Measurements from ENCODE around the gene PROSER3.
"Not testable (repeated sequence)": the region's sequence is repeated elsewhere in the genome, so short reads cannot be mapped to it uniquely, and the experiment has no call there.

PROSER3 gene

DNA sequence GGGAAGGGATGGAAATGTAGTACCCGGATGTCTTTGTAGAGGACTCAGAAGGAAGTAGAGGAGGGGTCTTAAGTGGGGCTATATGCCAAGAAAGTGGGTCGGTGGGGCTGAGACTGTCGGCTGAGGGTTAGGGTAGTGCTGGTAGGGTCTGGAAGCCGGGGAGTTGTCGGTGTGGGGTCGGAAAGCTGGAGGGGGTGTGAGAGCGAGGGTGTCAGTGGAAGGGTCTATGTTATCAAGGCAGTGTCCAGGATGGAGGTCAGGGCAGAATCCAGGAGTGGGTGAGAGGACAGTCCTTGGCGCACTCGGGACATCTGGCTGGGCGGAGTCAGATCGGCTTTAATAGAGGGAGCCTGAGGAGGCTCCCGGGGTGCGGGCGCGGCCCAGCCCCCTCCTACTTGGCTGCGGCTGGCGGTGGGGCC lies 2.8 kb upstream of the PROSER3 start:
- no peak for DNase-seq (ENCODE audit: low spot score)

GRCh38 chr19:35755550-35756376 lies 2.2 kb upstream of the PROSER3 start:
- DNase-seq (ENCODE audit: low spot score) = peak; percentile 82

- DNase-seq (ENCODE audit: low spot score) = peak; percentile 53
Measured at GRCh38 chr19:35756377-35757230, 1.4 kb upstream of the PROSER3 start, which contains the start of gene HSPB6. Gene HSPB6, minus strand, starts transcription at chr19:35757029. Its CDS starts 21 bp downstream, at chr19:35757008.

- peak; percentile 68 for DNase-seq (ENCODE audit: low spot score)
Measured at GRCh38 chr19:35757231-35757748, 686 bp upstream of the PROSER3 start.

DNA sequence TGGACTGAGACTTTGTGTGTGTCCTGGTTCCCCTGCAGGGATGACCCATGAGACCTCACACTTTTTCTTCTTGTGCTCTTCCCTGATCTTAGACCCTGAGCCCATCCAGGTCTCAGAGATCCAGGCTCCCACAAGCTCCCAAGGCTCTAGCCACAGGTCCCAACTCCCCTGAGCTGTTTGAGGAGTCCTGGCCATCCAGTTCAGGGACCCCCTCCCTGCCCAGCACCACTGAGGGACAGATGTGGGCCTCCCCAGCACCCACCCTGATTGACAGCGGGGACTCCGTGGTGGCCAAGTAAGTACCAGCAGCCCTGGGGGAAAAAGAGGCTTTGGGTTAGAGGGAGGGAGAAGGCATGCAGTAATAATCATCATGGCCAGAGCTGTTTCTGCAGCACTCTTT lies 1.7 kb downstream of the PROSER3 start:
- DNase-seq (ENCODE audit: low spot score) = no peak

DNA sequence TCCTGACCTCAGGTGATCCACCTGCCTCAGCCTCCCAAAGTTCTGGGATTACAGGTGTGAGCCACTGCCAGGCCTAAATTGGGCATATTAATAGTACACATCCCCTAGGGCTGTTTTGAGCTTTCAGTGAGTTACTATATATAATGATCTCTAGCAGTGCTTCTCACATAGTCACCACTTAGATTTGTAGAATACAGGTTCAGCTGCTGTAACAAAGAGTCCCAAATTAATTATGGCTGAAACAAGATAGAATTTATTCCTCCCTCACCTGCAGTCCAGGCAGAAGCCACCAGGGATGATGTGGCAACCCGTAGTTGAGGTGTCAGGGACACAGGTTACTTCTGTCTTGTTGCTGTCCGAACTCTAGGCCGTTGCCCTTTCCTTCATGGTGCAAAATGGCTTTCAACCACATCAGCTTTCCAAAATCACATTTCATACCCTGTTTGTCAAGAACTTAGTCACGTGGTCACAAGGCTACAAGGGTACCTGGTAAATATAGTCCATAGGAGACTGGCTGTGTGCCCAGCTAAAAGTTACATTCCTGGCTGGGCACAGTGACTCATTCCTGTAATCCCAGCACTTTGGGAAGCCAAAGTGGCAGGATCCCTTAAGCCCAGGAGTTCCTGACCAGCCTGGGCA lies 2.9 kb downstream of the PROSER3 start:
- DNase-seq (ENCODE audit: low spot score) = no peak

DNA sequence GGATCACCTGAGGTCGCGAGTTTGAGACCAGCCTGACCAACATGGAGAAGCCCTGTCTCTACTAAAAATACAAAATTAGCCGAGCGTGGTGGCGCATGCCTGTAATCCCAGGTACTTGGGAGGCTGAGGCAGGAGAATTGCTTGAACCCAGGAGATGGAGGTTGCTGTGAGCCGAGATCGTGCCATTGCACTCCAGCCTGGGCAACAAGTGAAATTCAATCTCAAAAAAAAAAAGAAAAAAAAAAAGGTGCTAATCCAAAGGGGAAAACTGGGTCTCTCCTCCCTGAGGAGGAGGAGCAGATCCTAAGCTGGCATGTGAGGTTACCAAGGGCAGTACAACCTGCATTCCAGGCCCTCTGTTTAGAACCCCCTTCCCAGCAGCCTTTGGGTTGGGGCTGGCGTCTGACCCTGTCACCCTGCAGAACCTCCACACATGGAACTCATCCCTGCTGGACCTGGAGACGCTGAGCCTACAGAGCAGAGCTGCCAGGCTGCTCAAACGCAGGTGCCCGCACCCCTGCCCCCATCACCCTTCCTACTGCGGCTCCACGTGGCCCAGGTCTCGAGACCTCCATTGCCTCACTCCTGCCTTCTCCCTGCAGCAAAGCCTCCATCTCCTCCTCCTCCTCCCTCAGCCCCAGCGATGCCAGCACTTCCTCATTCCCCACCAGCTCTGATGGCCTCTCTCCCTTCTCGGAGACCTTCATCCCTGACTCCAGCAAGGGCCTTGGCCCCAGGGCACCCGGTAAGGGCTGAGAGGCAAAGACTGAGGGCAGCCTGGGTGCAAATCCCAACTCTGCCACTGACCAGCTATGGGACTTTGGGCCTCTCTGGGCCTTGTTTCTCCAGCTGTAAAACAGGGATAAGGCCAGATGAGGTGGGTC lies 6.7 kb downstream of the PROSER3 start:
- no peak for DNase-seq (ENCODE audit: low spot score)

DNA sequence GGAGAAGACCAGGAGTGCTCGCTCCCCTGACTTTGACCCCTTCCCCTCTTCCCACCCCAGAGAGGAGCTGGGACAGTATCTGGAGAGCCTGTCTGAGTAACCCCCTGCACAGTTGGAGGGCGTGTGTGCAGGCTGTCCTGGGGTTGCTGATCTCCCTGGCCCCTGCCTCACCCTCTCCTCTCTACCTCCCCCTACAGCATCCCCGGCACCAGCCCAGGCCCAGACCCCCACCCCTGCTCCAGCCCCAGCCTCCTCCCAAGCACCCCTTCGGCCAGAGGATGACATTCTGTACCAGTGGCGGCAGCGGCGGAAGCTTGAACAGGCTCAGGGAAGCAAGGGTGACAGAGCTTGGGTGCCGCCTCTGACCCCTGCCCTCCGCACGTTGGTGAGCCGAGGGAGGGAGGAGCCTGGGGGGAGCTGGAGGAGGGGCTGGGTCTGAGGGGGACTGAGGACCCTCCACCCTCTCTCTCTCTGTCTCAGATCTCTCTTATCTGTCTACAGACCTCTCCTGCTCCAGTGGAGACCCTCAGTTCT lies 8.7 kb downstream of the PROSER3 start:
- no peak for DNase-seq (ENCODE audit: low spot score)

GRCh38 chr19:35767288-35768081 lies 9.5 kb downstream of the PROSER3 start:
- DNase-seq (ENCODE audit: low spot score) = no peak

DNA sequence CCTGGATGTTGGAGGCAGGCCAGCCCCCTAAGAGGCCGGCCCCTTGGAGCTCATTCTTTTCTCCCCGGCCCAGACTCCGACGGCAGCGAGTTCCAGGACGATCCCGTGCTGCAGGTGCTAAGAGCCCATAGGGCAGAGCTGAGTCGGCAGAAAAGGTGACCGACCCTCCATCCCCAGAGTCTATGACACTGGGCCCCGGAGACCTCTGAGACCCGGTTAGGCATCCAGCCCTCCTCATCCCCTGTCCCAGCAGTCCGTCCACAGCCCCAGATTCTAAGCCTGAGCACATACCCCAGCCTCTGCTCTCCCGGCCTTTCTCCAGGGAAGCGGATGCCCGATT lies 10.1 kb downstream of the PROSER3 start:
- no peak for DNase-seq (ENCODE audit: low spot score)

DNA sequence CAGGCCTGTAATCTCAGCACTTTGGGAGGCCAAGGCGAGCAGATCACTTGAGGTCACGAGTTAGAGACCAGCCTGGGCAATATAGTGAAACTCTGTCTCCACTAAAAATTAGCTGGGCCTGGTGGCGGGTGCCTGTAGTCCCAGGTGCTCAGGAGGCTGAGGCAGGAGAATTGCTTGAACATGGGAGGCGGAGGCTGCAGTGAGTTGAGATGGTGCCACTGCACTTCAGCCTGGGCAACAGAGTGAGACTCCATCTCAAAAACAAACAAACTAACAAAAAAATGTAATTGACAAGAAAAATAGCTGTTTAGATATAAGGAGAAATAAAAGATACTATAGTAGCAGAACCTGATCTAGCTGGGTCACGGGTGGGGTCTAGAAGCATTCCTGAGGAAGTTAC lies 14.4 kb downstream of the PROSER3 start:
- not testable (repeated sequence) for DNase-seq (ENCODE audit: low spot score)

DNA sequence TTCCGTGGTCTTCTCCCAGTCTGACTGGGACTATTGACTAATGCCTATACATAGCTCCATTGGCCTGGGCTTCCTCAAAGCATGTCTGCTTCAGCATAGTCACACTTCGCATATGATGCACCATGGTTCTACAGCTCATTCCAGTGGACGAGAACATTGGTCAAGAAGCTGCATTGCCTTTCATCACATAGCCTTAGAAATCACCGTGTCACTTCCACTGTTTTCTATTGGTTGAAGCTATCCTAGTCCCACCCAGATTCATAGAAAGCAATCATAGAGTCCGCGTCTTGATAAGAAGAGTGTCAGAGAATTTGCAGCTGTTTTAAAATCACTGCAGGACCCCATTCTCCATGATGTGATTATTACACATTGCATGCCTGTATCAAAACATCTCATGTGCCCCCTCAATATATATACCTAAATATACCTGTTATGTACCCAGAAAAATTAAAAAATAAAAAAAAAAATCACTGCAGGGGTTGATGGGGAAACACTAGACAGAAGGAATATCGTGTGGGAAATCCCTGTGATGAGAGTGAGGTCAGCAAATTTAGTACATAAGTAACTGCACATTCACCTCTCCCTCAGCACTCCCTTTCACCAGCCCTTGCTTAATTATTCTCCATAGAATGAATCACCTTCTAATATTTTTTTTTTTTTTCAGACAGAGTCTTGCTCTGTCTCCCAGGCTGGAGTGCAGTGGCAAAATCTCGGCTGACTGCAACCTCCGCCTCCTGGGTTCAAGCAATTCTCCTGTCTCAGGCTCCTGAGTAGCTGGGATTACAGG lies 15.2 kb downstream of the PROSER3 start:
- DNase-seq (ENCODE audit: low spot score) = no peak

GRCh38 chr19:35774274-35775045 lies 16.5 kb downstream of the PROSER3 start:
- no peak for DNase-seq (ENCODE audit: low spot score)

GRCh38 chr19:35775046-35775297 lies 17.0 kb downstream of the PROSER3 start:
- DNase-seq (ENCODE audit: low spot score) = no peak

- DNase-seq (ENCODE audit: low spot score) = peak; percentile 99
Measured at GRCh38 chr19:35775298-35776101, 17.5 kb downstream of the PROSER3 start, which contains the start of gene ARHGAP33. Gene ARHGAP33, plus strand, starts transcription at chr19:35775564. Its CDS starts 95 bp downstream, at chr19:35775659.

DNA sequence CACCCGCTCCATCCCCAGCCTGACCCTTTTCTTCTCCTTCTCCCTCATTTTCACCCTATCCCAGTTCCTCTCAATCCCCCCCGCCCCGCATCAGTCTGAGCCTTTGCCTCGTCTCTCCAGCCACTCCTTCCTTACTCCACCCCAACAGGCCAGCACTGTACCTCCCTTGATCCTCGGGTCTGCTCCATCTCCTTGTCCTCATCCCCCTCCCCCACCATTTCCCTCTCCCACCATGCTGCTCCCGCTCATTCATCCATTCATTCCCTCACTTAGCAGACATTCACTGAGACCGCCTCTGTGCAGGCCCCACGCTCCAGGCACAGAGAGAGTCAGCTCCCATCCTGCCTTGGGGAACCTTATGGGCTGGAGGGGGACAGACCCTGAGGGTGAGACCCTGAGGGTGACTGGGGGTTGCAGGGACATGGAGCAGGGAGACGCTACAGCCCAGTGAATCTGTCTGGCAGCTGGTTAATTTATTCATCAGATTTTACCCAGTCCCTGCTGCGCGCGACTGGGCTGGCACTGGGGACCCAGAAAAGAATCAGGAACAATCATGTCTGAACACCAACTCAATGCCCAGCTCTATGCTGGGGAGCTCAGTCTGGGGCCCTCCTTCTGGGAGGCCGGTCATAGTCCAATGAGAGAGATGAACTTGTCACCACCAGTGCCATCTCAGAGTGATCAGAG lies 18.3 kb downstream of the PROSER3 start:
- DNase-seq (ENCODE audit: low spot score) = no peak

DNA sequence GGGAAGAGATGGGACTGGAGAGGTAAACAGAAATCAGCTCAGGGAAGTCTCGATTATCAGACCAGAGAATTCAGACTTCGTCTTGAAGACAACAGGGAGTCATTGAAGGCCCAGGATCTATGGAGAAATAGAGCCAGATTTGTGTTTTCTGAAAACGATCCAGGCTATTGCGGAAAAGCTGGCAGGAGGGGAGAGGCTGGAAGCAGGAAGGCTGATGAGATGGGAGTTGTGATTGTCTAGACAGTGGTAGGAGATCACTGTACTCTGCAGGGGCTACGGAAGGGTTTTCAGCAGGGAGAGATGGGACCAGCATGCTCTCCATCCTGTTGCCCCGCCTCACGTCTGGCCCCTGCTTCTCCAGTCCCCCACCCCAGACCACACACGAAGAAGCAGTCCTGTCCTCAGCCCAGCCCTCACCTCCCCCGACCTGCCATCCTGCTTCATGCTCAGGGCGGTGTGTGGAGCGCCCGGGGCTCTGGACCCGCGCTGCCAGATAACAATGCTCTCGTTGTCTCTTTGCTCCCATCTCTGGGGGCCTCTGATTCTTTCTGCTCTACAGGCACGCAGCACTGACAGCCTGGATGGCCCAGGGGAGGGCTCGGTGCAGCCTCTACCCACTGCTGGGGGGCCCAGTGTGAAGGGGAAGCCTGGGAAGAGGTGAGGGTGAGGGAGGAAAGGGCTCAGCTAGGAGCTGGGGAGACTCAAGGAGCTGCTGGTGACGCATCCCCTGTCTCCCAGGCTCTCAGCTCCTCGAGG lies 19.3 kb downstream of the PROSER3 start:
- DNase-seq (ENCODE audit: low spot score) = no peak
